HL-60 (cell line): ENCODE measurements around the gene KHDC4.

Source experiments
- DNase-seq, 2 experiments: peaks; one replicate each; pipeline ENCODE4 v3.0.0-alpha.2; 2010 to 2020; ENCODE audit warnings: low read depth in 1 of 2, low spot score in 1 of 2
- H3K27ac ChIP-seq: fragments of 250-450 bp; sonication (Bioruptor Pico); replicated peaks from 2 replicates; pipeline ENCODE4 v1.5.1; 2020; ENCODE audit warnings: mild to moderate bottlenecking, moderate library complexity
- H3K27me3 ChIP-seq: fragments of 250-450 bp; sonication (Bioruptor Pico); 2 replicates; pipeline ENCODE4 v1.5.1; 2021; ENCODE audit warnings: mild to moderate bottlenecking, moderate library complexity; ENCODE audit not compliant: insufficient read depth, poor library complexity, severe bottlenecking
- H3K4me3 ChIP-seq: replicated peaks from 2 replicates; pipeline ENCODE4 v1.5.1; 2011; ENCODE audit warnings: mild to moderate bottlenecking, control low read depth, low read length; ENCODE audit not compliant: insufficient read depth
- GABPA ChIP-seq: IDR thresholded peaks from 2 replicates; pipeline ENCODE4 v1.6.1; 2012; ENCODE audit warnings: low read depth
- POLR2AphosphoS5 ChIP-seq: IDR thresholded peaks from 2 replicates; pipeline ENCODE4 v1.6.1; 2012; ENCODE audit warnings: low read depth
- REST ChIP-seq: IDR thresholded peaks from 2 replicates; pipeline ENCODE4 v1.6.1; 2012; ENCODE audit warnings: low read depth; ENCODE audit not compliant: insufficient replicate concordance
- SPI1 ChIP-seq: IDR thresholded peaks from 2 replicates; pipeline ENCODE4 v1.6.1; 2012; ENCODE audit warnings: low read depth, mild to moderate bottlenecking, borderline replicate concordance
- TF ChIP-seq, protein P1 (sequence below): IDR thresholded peaks from one replicate; pipeline ENCODE4 v1.5.1; 2011; ENCODE audit warnings: low read length, control low read depth, inconsistent platforms; ENCODE audit not compliant: insufficient read depth

KHDC4 gene

DNA sequence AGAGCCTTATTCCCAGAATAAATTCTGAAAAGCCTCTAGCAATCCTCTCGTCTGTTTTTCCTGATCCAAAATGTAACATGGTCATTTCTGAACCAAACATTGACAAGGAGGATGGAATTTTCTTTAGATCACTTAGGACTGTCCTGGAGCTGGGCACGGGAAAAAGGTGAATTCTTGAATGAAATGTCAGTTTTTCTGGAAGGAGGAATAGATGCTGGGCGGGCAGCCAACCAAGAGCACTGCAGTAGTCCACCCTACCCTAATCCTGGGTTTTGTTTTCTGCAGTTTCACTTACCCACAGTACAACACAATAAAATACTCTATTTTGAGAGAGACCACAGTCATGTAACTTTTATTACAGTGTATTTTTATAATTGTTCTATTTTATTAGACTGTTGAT, 44.0 kb downstream of the KHDC4 start:
- no peaks in the 10 kb centered on the region for H3K27me3 ChIP-seq
- no peak overlapping the region for H3K4me3 ChIP-seq
- TF ChIP-seq, protein P1, sequence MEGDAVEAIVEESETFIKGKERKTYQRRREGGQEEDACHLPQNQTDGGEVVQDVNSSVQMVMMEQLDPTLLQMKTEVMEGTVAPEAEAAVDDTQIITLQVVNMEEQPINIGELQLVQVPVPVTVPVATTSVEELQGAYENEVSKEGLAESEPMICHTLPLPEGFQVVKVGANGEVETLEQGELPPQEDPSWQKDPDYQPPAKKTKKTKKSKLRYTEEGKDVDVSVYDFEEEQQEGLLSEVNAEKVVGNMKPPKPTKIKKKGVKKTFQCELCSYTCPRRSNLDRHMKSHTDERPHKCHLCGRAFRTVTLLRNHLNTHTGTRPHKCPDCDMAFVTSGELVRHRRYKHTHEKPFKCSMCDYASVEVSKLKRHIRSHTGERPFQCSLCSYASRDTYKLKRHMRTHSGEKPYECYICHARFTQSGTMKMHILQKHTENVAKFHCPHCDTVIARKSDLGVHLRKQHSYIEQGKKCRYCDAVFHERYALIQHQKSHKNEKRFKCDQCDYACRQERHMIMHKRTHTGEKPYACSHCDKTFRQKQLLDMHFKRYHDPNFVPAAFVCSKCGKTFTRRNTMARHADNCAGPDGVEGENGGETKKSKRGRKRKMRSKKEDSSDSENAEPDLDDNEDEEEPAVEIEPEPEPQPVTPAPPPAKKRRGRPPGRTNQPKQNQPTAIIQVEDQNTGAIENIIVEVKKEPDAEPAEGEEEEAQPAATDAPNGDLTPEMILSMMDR: no peak
- no peak for DNase-seq
- H3K27ac ChIP-seq: no peak overlapping the region

DNA sequence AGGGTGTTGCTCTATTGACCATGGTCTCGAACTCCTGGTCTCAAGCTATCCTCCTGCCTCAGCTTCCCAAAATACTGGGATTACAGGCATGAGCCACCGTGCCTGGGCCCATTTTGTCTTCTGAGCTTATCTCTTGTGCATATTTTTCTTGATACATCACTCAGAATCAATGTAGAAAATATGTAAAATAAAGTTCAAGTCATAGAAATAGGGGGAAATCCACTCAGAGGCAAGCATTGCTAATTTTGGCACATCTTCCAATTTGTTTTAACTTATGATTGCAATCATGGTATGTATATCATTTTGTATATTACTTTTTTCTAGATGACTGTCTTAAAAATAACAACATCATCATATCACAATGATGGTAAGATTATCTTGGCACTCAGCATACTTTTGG, 44.6 kb downstream of the KHDC4 start:
- no peak for DNase-seq
- no peaks in the 10 kb centered on the region for H3K27me3 ChIP-seq
- no peak overlapping the region for H3K27ac ChIP-seq
- H3K4me3 ChIP-seq: no peak overlapping the region
- no peak for TF ChIP-seq REST
- no peak for TF ChIP-seq GABPA
- TF ChIP-seq, protein P1: no peak
- no peak for TF ChIP-seq POLR2AphosphoS5
- no peak for TF ChIP-seq SPI1

- H3K27ac ChIP-seq: no peak overlapping the region
- no peak for TF ChIP-seq GABPA
- no peak for TF ChIP-seq REST
- H3K4me3 ChIP-seq: no peak overlapping the region
- DNase-seq: no peak
- H3K27me3 ChIP-seq: no peaks in the 10 kb centered on the region
Measured at GRCh38 chr1:155888481-155888880, 45.7 kb downstream of the KHDC4 start.

GRCh38 chr1:155884982-155885381, 49.2 kb downstream of the KHDC4 start:
- no peak for TF ChIP-seq POLR2AphosphoS5
- no peak for TF ChIP-seq SPI1
- no peak for TF ChIP-seq GABPA
- TF ChIP-seq, protein P1: no peak
- no peak for TF ChIP-seq REST
- H3K4me3 ChIP-seq: no peak overlapping the region
- no peak overlapping the region for H3K27ac ChIP-seq
- no peaks in the 10 kb centered on the region for H3K27me3 ChIP-seq
- DNase-seq: no peak
